GM12878 (cell line): ENCODE data around the gene RNFT2.

Experiments used
- MLLT1 ChIP-seq: fragments of 450-650 bp; IDR thresholded peaks from 2 replicates; pipeline ENCODE4 v1.6.1; 2016; ENCODE audit warnings: mild to moderate bottlenecking
- POLR2A ChIP-seq: IDR thresholded peaks from 2 replicates; pipeline ENCODE4 v1.6.1; 2011; ENCODE audit warnings: low read depth, mild to moderate bottlenecking, low read length
- USF2 ChIP-seq: IDR thresholded peaks from 2 replicates; pipeline ENCODE4 v1.6.1; 2011; ENCODE audit warnings: low read depth, low read length, improper control_type of control experiment, borderline replicate concordance

- TF ChIP-seq POLR2A, result no peak
- no peak for TF ChIP-seq MLLT1
- no peak for TF ChIP-seq USF2
Observed at GRCh38 chr12:116750298-116750697, 12.2 kb downstream of the RNFT2 start.
